Vagina (tissue), 2 donors: Measurements from ENCODE around the gene PSMA6.

Experiments used
- CTCF ChIP-seq, 3 experiments: fragments of 450-650 bp in 2 of 3; fragments of 200-600 bp in 1 of 3; sonication (generic) in 1 of 3; IDR thresholded peaks; one replicate each; pipeline ENCODE4 v1.5.1; 2017 to 2019; ENCODE audit warnings: antibody characterized with exemption in 3 of 3, mild to moderate bottlenecking in 2 of 3, moderate library complexity in 2 of 3
- POLR2A ChIP-seq, 2 donors: fragments of 450-650 bp; IDR thresholded peaks; one replicate each; pipeline ENCODE4 v1.6.1; 2017; ENCODE audit warnings: antibody characterized with exemption in 2 of 2, mild to moderate bottlenecking in 2 of 2, moderate library complexity in 2 of 2
- POLR2AphosphoS5 ChIP-seq, 2 donors: sonication (generic); formaldehyde crosslinking; IDR thresholded peaks; one replicate each; pipeline ENCODE4 v1.9.0; 2017; ENCODE audit warnings: antibody characterized with exemption in 2 of 2, mild to moderate bottlenecking in 2 of 2, low read depth in 1 of 2; ENCODE audit not compliant: insufficient read depth in 1 of 2

GRCh38 chr14:35298351-35298750, 6.2 kb downstream of the PSMA6 start:
- no peak for TF ChIP-seq CTCF (IDR thresholded peaks at IDR 0.05)
- TF ChIP-seq POLR2AphosphoS5 (IDR thresholded peaks at IDR 0.05; ENCODE audit: insufficient read depth in 1 of 2, low read depth in 1 of 2) = no peak
- no peak for TF ChIP-seq POLR2A (IDR thresholded peaks at IDR 0.05)
